Measurements from ENCODE around the gene AGPAT4.

GRCh38 chr6:161140554-161140875, 133.3 kb downstream of the AGPAT4 start:
- TF ChIP-seq, protein P1, sequence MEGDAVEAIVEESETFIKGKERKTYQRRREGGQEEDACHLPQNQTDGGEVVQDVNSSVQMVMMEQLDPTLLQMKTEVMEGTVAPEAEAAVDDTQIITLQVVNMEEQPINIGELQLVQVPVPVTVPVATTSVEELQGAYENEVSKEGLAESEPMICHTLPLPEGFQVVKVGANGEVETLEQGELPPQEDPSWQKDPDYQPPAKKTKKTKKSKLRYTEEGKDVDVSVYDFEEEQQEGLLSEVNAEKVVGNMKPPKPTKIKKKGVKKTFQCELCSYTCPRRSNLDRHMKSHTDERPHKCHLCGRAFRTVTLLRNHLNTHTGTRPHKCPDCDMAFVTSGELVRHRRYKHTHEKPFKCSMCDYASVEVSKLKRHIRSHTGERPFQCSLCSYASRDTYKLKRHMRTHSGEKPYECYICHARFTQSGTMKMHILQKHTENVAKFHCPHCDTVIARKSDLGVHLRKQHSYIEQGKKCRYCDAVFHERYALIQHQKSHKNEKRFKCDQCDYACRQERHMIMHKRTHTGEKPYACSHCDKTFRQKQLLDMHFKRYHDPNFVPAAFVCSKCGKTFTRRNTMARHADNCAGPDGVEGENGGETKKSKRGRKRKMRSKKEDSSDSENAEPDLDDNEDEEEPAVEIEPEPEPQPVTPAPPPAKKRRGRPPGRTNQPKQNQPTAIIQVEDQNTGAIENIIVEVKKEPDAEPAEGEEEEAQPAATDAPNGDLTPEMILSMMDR (conservative IDR thresholded peaks at IDR 0.05; ENCODE audit: low read depth, low read length), result no peak
- TF ChIP-seq EZH2 (IDR thresholded peaks at IDR 0.05; ENCODE audit: borderline replicate concordance, low read depth, low read length, poor library complexity, severe bottlenecking), result no peak

Data from A673 (cell line).